Activated naive CD4-positive, alpha-beta T cell treated with Interleukin-2 at 50 U/mL for 16 hours (primary cell): ENCODE data around the gene LCN6.
"Not testable (repeated sequence)": the region's sequence is repeated elsewhere in the genome, so short reads cannot be mapped to it uniquely, and the experiment has no call there.

Source experiments
- DNase-seq: peaks from one replicate; pipeline ENCODE4 v3.0.0-alpha.2; 2020

The LCN6 gene

DNA sequence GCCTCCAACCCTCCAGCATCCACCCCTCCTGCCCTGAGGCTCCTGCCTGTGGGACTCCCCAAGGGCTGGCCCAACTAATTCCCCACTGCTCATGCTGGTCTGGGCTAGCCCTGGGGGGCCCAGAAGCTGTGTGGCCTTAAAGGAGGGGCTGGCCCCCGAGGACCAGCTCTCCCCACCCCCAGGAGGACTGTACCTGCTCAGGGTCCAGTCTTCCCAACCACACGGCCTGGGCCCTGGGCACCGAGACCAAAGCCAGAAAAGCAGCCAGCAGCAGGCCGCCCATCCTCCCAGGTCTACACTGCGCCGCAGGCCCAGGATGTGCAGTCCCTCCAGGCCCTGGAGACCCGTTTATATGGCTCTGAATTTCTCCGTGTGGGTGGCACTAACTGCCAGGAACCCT is at the start of gene LCN6:
Gene LCN6, minus strand, starts transcription at position 325 of the 400 bp plus-strand sequence. Its CDS starts 42 bp downstream, at position 283.
- no peak for DNase-seq

GRCh38 chr9:136796775-136797347 is 48.5 kb upstream of the LCN6 start:
- not testable (repeated sequence) for DNase-seq

- DNase-seq, result no peak
Observed at GRCh38 chr9:136796238-136796774, 48.0 kb upstream of the LCN6 start, which contains the start of gene CCDC183. Gene CCDC183, plus strand, starts transcription at chr9:136796338. Its CDS starts 60 bp downstream, at chr9:136796398.

DNA sequence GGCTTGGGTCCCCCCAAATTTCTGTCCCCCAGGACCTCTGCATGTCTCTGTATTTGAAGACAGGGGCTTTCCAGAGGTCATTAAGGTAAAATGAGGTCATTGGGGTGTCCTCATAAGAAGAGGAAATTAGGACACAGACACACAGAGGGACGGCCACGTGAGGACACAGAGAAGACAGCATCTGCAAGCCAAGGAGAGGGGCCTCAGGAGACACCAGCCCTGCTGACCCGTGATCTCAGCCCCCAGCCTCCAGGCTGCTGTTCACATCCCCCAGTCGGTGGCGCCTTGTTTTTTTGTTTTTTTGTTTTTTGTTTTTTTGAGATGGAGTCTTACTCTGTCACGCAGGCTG is 46.6 kb upstream of the LCN6 start:
- DNase-seq, result no peak

DNA sequence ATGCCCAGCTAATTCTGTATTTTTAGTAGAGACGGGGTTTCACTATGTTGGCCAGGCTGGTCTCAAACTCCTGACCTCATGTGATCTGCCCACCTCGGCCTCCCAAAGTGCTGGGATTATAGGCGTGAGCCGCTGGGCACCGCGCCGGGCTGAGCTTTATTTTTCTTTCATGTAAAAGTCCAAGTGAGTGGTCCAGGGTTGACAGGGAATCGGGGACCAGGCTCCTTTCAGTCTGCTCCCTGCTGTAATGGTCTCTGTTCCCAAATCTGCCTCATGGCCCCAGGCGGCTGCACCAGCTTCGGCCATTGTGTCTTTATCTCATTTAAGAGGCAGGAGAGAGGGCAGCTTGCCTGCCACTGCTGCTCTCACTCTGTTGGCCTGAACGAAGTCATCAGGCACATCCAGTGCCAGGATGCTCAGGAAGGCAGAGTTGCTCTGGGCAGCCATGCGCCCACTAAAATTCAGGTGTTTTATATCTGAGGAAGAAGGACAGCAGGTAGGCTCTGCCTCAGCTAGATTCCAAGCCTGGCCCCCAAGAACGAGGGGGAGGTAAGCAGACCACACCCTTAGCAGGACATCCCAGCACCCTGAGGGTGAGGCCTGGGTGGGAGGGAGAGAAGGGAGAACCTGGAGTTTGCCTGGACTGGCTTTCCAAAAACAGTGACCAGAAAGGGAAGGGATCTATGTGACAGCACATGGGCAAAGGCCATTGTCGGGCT is 46.1 kb upstream of the LCN6 start:
- no peak for DNase-seq

GRCh38 chr9:136793086-136793946 is 45.0 kb upstream of the LCN6 start:
- no peak for DNase-seq

DNA sequence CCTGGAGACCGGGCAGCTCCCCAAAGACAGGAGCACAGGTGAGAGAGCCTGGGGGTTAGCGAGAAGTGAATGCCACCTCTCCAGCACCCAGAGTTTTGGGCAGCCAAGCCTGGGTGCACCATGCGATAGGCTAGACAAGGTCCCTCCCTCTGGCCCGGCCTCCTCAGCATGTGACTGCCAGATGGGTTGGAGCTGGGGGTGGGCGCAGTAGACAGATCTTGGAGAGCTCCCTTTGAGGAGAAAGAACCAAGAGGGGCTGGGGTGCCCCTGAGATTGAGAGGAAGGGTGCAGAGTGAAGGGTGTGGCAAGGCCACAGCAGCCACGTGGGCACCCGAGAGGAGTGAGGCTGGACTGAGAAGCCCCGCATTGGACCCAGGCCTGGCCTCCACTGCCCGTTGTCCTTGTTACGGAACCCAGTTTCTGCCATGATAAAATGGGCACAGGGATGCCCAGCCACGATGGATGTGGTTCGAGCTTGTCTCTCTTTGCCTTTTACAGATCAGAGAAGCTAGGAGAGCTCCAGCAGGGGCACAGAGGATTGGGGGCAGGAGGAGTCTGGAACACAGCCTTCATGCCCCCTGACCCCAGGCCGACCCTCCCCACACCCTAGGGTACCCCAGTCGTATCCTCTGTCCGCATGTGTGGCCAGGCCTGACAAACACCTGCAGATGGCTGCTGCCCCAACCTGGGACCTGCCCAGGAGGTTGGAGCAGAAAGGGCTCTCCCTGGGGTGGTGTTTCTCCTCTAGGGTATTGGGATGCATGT is 44.2 kb upstream of the LCN6 start:
- no peak for DNase-seq

DNA sequence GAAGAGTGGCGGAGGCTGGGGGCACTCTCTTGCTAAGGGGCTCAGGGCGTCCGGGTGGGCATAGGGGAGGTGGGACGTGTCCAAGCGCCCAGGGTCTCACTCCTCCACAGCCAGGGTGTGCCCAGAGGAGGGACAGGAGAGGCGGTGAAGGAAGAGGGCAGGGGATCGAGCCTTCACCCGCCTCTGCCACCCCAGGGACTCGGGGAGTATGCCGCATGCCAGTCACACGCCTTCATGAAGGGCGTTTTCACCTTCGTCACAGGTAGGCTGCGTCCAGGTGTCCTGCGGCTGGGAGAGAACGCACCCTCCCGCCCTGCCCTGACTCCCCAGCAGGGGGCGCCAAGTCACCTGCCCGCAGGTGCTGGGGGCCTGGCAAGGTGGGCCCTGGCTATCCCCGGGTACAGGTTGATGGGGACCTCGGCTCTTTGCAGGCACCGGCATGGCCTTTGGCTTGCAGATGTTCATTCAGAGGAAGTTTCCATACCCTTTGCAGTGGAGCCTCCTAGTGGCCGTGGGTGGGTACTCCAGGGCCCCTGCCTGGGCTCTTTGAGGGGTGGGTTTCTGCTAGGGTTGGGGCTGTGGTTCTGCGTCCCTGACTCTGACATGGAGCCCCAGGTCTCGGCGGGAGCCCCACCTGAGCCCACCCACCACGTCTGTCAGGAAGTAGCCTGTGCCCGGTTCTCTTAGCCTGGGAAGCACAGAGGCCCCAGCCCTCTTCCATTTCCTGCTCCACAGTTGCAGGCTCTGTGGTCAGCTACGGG is 43.4 kb upstream of the LCN6 start:
- peak; percentile 69 for DNase-seq

- peak; percentile 100 for DNase-seq
Observed at GRCh38 chr9:136790640-136791515, 42.6 kb upstream of the LCN6 start, which contains the start of gene TMEM141. Gene TMEM141, plus strand, starts transcription at chr9:136791344. Its CDS starts 27 bp downstream, at chr9:136791371.

- no peak for DNase-seq
Observed at GRCh38 chr9:136789523-136789937, 41.2 kb upstream of the LCN6 start.

DNA sequence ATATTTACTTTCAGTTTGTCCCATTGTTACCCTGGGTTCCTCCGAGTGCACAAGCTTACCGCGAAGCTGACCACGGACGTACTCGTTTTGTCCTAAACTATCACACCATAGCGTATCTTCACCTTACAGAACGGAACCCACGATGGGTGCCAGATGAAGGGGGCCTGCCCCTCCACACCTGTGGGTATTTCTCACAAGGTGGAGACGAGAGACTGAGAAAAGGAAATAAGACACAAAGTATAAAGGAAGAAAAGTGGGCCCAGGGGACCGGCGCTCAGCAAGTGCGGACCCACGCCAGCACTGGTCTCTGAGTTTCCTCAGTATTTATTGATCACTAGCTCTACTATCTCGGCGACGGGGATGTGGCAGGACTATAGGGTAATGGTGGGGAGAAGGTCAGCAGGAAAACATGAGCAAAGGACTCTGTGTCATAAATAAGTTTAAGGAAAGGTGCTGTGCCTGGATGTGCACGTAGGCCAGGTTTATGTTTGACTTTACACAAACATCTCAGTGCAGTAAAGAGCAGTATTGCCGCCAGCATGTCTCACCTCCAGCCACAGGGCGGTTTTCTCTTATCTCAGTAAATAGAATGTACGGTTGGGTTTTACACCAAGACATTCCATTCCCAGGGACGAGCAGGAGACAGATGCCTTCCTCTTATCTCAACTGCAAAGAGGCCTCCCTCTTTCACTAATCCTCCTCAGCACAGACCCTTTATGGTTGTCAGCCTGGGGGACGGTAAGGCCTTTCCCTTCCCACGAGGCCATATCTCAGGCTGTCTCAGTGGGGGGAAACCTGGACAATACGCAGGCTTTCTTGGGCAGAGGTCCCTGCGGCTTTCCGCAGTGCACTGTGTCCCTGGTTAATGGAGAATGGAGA is 40.6 kb upstream of the LCN6 start:
- DNase-seq, result not testable (repeated sequence)

- peak; percentile 70 for DNase-seq
Observed at GRCh38 chr9:136787690-136788400, 39.5 kb upstream of the LCN6 start.

- DNase-seq, result not testable (repeated sequence)
Observed at GRCh38 chr9:136786983-136787382, 38.7 kb upstream of the LCN6 start.

- no peak for DNase-seq
Observed at GRCh38 chr9:136786451-136786850, 38.1 kb upstream of the LCN6 start.

GRCh38 chr9:136785565-136786355 is 37.4 kb upstream of the LCN6 start:
- DNase-seq, result not testable (repeated sequence)

DNA sequence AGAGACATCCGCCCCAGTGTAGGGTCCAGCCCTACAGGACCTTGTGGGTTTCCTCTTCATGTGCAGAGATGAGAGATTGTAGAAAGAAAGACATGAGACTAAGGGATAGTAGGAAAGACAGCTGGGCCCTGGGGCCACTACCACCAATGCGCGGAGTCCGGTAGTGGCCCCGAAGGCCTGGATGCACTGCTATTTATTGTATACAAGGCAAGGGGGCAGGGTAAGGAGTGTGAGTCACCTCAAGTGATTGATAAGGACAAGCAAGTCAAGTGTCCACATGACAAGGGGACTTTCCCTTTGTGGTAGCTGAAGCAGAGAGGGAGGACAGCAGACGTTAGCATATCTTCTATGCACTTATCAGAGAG is 36.7 kb upstream of the LCN6 start:
- no peak for DNase-seq

GRCh38 chr9:136784249-136784996 is 36.1 kb upstream of the LCN6 start:
- no peak for DNase-seq
